Measurements from ENCODE around the gene PLXNA4. TPM values are rescaled to one million over a fixed set of nuclear protein-coding genes. Genes with fewer than 3 reads are reported as not detected.

PLXNA4 gene
- polyA plus RNA-seq, 2 of the 4 experiments (the other 2 are of a cell fraction) = 0.12 to 0.34 TPM

- 49% methylated on average over 2 of the region's 2 CpGs for WGBS (ENCODE audit: missing lambda C conversion rate)
- DNase-seq (ENCODE audit: low read depth in 1 of 2, low spot score in 1 of 2) (no peak), FAIRE-seq (no peak), ATAC-seq (no peak)
- no peak overlapping the region for H3K4me3 ChIP-seq
- no peaks in the 10 kb centered on the region for H3K9me3 ChIP-seq
- H3K4me1 ChIP-seq = no peaks in the 10 kb centered on the region
- POLR2A ChIA-PET = no interaction called here
- H3K4me2 ChIP-seq = no peak overlapping the region
- no peak overlapping the region for H3K27ac ChIP-seq
- TF ChIP-seq HDAC2 (IDR thresholded peaks at IDR 0.05) (no peak), HOXB5 (CRISPR knock-in tag; IDR thresholded peaks at IDR 0.05) (no peak), MYC (IDR thresholded peaks at IDR 0.05; ENCODE audit: borderline replicate concordance, low read length) (no peak), SMC3 (IDR thresholded peaks at IDR 0.05) (no peak), ZC3H11A (IDR thresholded peaks at IDR 0.05) (no peak), FOSB (CRISPR knock-in tag; IDR thresholded peaks at IDR 0.05) (no peak), EHF (CRISPR knock-in tag; IDR thresholded peaks at IDR 0.05) (no peak), TP53 (CRISPR knock-in tag; IDR thresholded peaks at IDR 0.05) (no peak), MAFK (IDR thresholded peaks at IDR 0.05; ENCODE audit: partially characterized antibody) (no peak), NFE2L2 (conservative IDR thresholded peaks at IDR 0.05; ENCODE audit: low read length) (no peak), ESRRA (IDR thresholded peaks at IDR 0.05; ENCODE audit: borderline replicate concordance, low read length) (no peak), CEBPB (IDR thresholded peaks at IDR 0.05) (no peak), JUN (IDR thresholded peaks at IDR 0.05) (no peak)
- TF ChIP-seq, protein P1, sequence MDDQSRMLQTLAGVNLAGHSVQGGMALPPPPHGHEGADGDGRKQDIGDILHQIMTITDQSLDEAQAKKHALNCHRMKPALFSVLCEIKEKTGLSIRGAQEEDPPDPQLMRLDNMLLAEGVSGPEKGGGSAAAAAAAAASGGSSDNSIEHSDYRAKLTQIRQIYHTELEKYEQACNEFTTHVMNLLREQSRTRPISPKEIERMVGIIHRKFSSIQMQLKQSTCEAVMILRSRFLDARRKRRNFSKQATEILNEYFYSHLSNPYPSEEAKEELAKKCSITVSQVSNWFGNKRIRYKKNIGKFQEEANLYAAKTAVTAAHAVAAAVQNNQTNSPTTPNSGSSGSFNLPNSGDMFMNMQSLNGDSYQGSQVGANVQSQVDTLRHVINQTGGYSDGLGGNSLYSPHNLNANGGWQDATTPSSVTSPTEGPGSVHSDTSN (IDR thresholded peaks at IDR 0.05) = no peak
- CTCF ChIA-PET = interaction anchor here (1.5 to 7.6 kb wide), 3 partner anchors 10 to 469 kb away, joined by 4 to 52 read pairs (median 4); no protein-coding TSS in a partner anchor
These were observed 418.1 kb downstream of the PLXNA4 start for GRCh38 chr7:132158166-132158565.

GRCh38 chr7:132155715-132156114 is 420.6 kb downstream of the PLXNA4 start:
- FAIRE-seq = no peak
- no peak for DNase-seq (ENCODE audit: low read depth in 1 of 2, low spot score in 1 of 2)
- H3K27ac ChIP-seq = no peak overlapping the region
- H3K4me2 ChIP-seq = no peak overlapping the region
- ChIA-PET POLR2A (no interaction called here), CTCF (interaction anchor here (0.7 to 7.6 kb wide), 5 partner anchors 11 to 296 kb away, joined by 4 to 52 read pairs (median 5); no protein-coding TSS in a partner anchor)
- no peak for ATAC-seq
- H3K9me3 ChIP-seq = no peaks in the 10 kb centered on the region
- H3K4me3 ChIP-seq = no peak overlapping the region
- H3K4me1 ChIP-seq = no peaks in the 10 kb centered on the region
- TF ChIP-seq RNF2 (IDR thresholded peaks at IDR 0.05; ENCODE audit: borderline replicate concordance, low read depth) = no peak
- TF ChIP-seq, protein P2, sequence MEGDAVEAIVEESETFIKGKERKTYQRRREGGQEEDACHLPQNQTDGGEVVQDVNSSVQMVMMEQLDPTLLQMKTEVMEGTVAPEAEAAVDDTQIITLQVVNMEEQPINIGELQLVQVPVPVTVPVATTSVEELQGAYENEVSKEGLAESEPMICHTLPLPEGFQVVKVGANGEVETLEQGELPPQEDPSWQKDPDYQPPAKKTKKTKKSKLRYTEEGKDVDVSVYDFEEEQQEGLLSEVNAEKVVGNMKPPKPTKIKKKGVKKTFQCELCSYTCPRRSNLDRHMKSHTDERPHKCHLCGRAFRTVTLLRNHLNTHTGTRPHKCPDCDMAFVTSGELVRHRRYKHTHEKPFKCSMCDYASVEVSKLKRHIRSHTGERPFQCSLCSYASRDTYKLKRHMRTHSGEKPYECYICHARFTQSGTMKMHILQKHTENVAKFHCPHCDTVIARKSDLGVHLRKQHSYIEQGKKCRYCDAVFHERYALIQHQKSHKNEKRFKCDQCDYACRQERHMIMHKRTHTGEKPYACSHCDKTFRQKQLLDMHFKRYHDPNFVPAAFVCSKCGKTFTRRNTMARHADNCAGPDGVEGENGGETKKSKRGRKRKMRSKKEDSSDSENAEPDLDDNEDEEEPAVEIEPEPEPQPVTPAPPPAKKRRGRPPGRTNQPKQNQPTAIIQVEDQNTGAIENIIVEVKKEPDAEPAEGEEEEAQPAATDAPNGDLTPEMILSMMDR (IDR thresholded peaks at IDR 0.05) = no peak
- TF ChIP-seq PHF8 (IDR thresholded peaks at IDR 0.05; ENCODE audit: borderline replicate concordance, low read depth) = no peak
- whole genome bisulfite sequencing (ENCODE audit: missing lambda C conversion rate) = 76% methylated on average over 5 of the region's 5 CpGs

DNA sequence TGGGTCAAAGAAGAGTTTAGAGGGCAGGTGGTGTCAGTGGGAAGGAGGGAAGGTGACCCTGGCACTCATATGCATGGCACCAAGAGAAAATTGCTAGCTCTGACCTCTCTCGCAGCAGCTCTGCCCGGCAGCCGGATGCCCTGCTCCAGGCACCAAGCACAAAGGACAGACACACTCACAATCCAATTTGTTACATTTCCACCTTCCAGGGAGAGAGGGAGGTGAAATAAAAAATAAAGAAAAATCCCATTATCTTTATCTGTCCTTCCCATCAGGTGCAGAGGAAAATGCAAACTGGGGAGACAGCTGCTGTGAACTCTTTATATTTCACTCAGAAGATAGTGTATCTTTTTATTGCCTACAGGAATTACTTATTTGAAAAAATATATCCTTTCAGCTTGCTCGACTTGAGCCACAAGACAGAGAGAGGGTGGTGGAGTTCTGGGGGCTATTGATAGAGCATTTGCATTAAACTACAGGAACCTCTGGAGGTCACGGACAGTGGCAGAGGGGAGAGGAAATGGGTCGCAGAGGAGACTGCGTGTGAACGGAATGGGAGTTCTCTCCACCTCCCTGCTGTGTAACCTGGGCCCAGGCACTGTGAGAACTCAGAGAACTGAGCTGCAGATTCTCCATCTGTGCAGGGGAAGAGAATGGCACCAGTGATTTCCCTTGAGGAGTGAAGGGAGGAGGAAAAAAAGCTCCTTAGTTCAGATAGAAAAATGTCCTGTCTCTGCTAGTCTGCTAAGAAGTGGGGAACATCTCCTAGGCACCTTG is 421.4 kb downstream of the PLXNA4 start:
- no peak for ATAC-seq
- FAIRE-seq = no peak
- no peak for DNase-seq (ENCODE audit: low read depth in 1 of 2, low spot score in 1 of 2)
- CTCF ChIA-PET = interaction anchor here (0.6 to 7.6 kb wide), 14 partner anchors 9 to 1699 kb away, joined by 3 to 52 read pairs (median 4); no protein-coding TSS in a partner anchor
- WGBS (ENCODE audit: missing lambda C conversion rate) = 85% methylated on average over 8 of the region's 8 CpGs
- H3K4me3 ChIP-seq = no peak overlapping the region
- no peaks in the 10 kb centered on the region for H3K4me1 ChIP-seq
- no peaks in the 10 kb centered on the region for H3K9me3 ChIP-seq
- TF ChIP-seq CEBPB (IDR thresholded peaks at IDR 0.05) (no peak), FOSB (CRISPR knock-in tag; IDR thresholded peaks at IDR 0.05) (no peak), HOXA7 (CRISPR knock-in tag; IDR thresholded peaks at IDR 0.05) (no peak)
- POLR2A ChIA-PET = interaction anchor here (0.5 kb wide), 1 partner anchor 1960 kb away, joined by 3 read pairs; no protein-coding TSS in a partner anchor
- H3K27ac ChIP-seq = no peak overlapping the region
- no peak overlapping the region for H3K4me2 ChIP-seq

All from A549 (cell line).